IPS DF 19.7 (cell line): ENCODE measurements around the gene ALS2CL.
A peak's percentile ranks its signal among the peaks of the same experiment; 100 is the strongest.
"Not testable (repeated sequence)": the region's sequence is repeated elsewhere in the genome, so short reads cannot be mapped to it uniquely, and the experiment has no call there.

Experiments
- DNase-seq: peaks from one replicate; pipeline ENCODE4 v3.0.0-alpha.2; 2013; ENCODE audit warnings: low read depth, low spot score

The ALS2CL gene

DNA sequence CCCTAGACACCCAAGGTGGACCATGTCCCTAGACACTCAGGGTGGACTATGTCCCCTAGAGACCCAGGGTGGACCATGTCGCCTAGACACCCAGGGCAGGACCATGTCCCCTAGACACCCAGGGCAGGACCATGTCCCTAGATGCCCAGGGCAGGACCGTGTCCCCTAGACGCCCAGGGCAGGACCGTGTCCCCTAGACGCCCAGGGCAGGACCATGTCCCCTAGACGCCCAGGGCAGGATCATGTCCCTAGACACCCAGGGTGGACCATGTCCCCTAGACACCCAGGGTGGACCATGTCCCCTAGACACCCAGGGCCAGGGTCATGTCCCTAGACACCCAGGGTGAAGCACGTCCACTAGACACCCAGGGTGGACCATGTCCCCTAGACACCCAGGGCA lies 10.9 kb upstream of the ALS2CL start:
- DNase-seq, result not testable (repeated sequence)

DNA sequence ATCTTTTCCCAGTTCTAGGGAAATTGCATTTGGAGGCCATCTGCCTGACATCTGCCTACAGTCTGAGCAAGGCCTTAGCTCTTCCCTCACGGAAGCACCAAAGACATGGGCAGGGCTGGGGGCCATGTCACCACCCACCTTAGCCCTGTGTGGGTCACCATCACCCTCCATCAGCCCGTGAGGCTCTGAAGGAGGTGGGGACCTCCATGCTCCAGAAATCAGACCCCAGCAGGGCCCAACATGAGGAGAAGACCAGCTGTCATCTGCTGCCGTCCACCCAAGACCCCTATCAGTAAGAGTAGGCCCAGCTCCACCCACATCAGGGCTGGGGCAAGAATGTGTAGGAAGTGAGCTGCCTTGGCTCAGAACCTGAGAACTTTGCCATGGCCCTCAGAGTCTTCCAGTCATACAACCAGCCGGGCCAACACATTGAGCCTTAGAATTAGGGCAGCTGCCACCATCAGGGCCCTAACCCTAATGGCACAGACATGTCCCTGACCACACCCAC lies 9.6 kb upstream of the ALS2CL start:
- no peak for DNase-seq

DNA sequence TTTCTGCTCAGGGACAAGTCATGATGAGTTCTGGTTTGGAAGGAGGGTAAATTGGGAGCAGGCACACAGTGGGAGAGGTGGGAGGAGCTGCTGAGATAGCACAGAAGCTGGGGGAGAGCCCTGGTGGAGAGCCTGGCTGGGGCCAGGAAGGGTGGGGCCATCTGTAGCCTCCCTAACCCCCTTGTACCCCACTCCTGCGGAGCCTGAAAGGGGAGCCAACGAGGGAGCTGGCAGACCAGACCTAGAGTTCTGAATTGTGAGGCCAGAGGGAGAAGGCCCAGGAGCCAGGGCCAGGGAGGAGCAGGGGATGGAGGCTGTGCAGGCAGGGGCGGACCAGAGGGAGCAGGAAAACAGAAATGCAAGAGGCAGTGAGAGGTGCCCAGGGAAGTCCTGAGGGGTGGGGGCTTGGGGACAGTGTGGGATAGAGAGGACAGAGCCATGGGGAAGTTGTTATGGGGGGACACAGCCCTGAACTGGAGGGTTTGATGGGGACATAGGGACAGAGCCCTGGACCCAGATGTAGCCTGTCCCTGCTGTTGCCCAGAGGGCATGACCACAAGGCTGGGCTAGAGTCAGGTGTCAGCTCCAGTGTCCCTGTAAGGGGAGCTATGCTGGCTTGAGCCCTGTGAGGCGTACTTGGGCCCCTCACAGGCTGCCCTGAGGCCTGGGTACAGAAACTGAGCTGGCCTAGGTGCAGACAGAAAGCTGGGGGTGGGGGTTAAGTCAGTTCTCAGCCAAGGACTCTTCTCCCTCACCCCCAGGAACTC lies 8.9 kb upstream of the ALS2CL start:
- no peak for DNase-seq

DNA sequence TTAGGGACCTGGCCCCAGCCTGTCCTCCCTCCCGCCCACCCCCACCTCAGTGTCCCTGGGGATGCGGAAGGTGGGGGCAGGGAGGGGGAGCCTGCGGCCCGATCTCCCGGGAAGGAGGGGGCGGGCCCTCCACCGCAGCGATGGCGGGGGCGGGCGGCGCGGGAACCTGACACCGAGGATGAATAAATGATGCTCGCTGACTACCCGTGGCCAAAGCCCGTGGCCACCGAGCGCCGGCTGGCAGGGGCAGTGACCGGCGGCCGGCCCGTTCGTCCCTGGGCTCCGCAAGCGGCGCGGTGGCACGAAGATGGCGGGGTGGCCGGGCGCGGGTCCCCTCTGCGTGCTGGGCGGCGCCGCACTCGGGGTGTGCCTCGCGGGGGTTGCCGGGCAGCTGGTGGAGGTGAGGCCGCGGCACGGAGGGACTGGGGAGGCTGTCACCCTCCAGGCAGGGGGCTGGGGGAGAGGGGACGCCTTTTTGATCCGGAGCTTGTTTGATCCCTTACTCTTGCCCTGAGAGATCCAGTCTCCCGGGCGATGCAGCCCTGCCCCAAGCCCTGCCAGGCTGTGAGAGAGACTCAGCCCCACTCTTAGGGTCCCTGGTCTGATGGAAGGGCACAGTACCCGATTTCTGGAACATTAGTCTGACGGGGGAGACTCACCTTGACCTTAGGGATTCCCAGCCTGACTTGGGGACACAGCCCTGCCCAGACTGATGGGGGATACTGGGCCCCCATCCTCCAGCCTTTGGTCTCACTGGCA lies 7.9 kb upstream of the ALS2CL start, which contains the start of gene TMIE:
TSS of gene TMIE (plus strand) at position 212 of the 759 bp plus-strand sequence. CDS start at position 308, 96 bp downstream.
- DNase-seq, result no peak

DNA sequence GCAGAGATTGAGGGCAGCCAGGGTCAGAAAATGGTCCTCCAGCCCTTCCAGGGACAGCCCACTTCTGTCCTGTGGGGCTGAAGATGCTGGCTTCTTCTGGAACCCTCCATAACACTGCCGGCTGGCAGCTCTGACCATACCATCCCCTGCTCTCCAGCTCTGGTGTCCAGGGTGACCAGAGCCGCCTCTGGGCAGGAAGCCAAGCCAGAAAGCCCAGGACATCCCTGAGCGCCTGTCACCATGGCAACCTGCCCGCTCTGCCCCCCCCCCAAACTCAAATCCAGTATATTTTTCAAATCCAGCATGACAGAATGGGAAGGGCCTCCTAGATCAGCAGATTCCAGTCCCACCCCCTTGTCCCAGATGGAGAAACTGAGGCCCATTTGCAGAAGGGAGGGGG lies 7.3 kb upstream of the ALS2CL start:
- no peak for DNase-seq

DNA sequence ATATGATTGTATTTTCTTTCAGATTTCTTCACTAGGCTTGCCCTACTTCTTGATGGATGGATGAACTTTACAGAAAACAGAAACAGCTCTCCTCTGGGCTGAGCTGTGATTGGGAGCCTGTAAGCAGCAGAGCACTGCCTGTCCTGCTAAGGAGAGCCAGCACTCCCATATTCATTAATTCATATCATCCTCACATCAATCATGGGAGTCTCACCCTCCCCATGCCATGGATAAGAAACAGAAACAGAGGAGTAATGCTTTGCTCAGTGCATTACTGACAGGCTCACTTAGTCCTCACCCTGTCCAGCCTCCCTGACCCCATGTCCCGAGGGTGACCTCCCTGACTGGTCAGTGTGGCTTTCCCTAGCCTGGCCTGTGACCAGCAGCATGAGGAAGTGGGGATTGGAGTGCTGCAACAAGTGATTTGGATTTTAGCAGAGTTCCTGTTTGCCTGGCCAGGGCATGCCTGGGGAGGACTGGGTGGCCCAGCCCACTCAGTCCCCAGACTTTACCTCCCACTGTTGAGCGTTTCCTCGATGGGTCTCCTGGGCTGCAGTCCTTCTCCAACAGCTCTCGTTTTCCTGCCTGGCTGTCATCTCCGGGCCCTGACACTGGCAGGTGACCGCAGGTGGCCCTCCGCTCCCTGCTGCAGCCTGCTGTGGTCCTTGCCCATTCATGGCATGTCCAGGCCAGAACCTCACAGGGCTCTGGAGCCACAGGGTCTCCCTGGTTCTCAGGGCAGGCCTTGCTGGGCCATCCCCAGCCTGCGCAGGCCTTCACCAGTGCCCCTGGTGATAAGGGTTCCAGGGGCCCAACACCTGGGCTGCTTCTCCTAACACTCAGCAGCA lies 6.4 kb upstream of the ALS2CL start:
- no peak for DNase-seq

DNA sequence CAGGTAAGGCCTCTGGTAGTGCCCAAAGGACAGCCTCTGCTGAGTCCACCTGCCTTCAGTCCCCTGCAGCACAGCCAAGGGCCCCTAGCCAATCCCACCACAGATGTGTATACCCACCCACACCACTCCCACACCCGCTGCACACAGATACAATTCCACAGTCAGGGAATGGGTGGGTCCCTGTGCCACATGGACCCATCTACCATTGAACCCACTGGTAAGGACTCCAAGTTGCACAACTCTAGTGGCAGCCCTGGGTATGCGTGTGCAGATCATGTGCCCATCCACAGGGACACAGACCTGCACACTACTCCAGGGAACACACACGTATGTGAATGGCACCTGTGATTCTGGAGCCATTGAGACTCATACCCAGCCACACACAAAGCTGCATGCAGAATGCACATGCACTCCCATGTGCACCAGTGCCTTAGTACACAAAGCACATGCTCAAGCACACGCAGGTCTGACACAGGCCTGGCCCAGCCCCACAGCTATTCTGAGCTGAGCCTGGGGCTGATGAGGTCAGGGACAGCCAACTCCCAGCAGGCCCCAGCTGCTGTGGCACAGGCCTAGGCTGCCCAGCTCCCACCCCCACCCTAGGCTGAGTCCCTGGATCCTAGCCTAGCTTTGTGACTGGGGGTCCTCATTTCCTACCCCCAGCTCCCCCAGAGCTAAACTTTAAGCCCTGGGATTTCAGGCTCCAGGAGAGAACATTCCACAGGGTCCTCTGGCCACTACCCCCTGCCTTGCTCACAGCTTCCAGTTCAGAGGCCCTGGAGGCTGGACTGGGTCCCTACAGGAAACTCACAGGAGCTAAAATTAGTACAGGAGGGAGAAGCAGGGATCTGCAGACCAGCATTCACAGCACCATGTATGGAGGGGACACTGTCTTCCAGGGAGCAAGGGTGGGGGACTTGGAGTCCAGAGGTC lies 2.7 kb upstream of the ALS2CL start:
- DNase-seq, result no peak

DNA sequence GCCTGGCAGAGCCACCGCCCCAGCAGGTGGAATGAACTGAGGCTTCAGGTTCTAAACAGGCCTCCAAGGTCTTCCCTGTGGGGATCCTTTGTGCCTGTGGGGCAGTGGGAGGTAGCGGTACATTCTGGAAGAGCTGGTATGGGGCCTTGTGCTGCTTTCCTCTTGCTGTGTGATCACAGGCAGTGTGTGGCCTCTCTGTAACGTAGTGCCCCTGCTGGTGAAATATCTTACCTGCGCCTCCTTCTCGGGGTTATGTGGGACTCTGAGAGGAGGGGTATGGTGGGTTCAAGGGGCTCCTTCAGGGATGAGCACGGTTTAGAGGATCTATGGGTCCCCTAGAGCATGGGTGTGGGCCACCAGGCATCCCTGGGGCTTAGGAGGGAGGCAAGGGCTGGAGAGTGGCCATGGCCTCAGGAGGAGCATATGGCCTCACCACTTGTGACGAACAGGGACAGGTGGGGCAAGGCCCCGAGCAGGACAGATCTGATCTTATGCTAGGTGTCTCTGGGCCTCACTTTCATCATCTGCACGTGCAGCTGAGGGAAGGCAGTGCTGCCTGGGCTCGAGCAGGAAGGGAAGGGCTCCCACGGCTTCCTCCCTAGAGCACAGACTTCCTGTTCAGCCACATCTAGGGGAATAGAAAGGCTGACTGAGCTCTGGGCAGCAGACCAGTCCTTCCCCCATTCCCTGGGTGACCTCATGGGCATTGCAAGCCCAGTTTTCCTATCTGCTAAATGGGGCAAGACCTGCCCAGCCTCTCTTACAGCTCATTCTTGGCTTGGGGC lies 1.9 kb upstream of the ALS2CL start:
- peak; percentile 70 for DNase-seq

DNA sequence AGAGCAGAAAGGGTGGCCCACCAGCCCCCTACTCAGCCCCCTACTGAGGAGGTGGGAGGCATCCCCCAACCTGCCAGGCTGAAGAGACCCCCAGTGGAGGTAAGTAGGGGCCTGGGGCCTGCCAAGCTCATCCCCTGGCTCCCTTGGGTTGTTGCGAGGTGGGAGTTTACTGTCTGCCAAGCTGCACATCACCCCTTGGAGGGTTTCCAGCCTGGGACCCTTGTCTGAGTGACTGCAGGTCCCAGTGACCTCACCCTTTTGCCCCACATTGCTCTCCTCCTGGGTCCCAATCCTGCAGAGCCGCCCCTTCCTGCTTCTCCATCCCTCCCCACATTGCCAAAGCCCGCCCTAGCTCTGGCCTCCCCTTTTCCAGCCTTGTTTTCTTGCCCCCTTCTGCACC lies 1.0 kb upstream of the ALS2CL start:
- DNase-seq, result no peak

DNA sequence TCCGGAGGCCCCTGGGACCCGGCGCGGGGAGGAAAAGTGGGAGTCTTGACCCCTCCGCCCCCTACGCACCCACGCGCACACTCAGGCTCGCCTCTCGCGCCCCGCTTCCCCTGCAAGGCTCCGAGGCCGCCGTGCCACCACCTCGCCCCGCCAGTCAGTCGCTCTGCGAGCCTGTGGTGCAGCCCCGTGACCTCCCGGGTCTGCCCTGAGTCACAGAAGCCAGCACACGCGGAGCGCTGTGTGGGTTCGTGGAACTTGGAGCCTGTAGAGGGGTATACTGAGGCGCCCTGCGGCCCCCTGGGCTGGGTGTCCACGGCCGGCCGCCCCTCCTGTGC lies 380 bp upstream of the ALS2CL start:
- DNase-seq, result no peak

DNA sequence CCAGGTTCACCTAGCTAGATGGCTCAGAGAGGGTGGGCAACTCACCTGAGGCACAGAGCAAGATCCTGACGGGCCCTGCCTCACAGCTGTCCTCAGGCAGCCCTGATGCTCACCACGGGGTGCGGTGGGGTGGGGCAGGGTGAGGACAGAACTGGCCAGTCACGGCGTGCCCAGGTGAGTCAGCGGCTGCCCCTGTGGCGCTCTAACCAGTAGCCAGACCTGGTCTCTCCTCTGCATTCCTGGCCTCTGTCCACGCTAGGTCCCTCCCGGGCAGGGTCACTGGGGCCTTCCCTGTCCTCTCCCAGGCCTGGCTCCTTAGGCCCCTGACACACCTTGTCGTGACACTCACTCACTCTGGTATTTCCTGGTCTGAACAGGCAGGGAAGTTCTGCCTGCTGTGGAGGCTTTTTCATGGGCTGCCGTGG lies 901 bp downstream of the ALS2CL start:
- DNase-seq, result no peak

DNA sequence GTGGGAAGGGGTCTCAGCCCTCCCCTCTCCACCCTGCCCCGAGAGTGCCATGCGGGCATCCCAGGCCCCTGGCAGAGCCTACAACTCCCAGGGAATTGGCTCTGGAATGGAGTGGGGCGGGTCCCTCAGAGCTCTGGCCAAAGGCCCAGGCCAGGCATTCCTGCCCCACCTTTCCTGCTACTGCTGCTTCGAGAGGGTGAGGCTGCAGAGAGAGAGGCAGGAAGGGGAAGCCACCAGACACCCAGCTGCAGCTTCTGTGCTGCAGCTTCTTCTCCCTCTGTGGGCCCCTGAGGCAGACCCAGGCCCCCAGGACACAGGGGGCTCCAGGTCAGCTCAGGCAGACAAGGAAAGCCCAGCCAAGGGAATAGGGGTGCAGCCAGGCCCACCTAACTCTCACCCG lies 2.7 kb downstream of the ALS2CL start:
- no peak for DNase-seq

DNA sequence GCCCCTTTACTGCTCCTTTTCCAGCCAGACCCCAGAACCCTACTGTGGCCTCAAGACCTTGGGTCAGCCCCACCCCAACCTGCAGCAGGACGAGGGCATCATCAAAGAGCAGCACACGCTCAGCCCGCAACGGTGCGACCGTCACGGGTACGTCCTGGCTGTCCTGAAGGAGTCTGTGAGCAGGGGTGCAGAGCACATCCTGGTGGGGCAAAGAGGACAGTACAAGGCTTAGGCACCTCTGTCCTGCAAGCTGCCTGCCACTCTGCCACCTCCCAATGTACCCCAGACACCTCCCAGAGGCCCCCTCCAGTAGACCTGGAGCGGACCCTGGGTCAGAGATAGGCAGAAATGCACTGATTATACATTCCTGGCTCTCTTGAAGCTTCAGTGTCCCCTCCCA lies 8.0 kb downstream of the ALS2CL start:
- no peak for DNase-seq

DNA sequence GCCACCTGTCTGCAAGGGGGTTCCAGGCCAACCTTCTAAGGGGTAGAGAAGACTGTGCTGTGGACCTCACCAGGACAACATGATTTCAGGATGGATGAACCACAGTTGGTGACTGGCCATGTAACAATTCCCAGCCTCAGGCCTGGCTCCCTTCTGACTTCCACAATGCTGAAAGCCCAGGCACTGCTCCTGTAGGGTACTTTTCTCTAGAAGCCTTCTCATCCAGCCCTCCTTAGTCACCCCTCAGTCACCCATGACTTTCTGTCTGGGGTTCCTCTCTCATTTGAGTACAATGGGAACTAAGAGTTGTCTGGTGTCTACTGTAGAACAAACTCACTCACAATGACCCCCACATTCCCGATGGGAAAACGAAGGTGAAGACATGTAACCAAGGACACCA lies 8.6 kb downstream of the ALS2CL start:
- DNase-seq, result no peak

DNA sequence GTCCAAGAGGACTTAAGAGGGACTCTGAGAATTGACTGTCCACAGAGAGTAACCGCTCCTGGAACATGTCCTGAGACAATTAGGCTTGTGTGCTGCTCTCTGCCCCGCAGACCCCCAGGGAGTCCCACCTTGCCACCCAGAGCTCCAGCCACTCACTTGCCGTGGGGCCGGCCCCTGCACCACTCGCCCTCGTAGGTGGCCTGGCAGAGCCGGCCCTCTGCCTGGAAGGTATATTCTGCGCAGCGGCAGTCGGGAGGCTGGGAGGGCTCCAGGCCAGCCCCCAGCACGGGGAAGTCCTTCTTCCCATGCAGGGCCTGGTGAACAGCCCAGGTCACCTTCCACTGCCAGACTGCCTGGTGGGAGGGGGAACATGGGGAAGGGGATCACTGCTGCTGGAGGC lies 10.5 kb downstream of the ALS2CL start:
- DNase-seq, result no peak

DNA sequence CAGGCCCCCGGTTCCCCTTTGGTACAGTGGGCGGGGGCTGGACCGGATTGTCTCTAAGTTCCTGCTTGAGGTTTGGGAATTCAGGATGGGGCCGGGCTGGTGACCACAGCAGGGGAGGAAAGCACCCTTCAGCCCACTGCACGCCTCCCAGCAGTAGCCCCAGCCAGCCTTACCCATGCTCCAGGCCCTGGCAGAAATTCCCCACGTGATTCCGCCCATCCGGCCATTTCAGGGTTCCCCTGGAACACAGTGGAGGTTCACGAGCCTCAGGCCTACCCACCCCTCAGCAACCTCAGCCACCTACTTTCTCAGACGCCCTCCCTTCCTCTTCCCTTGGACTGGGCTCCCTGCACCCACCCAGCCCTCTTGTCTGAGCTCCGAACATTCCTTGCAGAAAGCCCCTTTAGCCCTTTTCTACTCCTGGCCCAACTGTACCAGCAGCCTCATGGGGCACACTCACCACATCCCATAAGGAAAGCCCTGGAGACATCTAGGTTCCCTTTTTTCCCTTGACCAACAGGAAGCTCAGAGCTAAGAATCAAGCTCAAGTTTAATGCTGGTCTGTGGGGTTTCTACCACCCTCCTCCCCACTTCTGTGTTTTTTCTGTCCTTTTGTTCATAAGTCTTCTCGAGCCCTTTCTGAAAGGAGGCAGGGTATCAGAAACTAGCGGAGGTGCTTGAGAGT lies 11.5 kb downstream of the ALS2CL start:
- DNase-seq, result no peak

DNA sequence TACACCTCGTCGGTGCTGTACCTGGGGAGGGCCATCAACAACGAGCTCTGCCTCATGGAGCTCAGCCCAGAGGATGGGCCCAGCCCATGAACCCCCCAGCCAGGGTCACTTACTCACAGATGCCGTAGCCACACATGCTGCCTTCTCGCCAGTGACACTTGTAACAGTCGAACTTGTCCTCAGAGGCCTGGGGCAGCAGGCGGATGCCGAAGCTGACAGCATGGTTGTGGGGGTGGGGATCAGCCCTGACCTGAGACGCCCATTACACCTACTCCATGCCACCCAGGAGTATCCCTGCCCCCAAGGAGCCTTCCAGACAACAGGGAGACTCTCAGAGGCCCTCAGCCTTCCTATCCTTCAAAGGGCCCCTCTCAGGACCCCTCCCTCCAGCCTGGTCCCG lies 12.1 kb downstream of the ALS2CL start:
- DNase-seq, result no peak

DNA sequence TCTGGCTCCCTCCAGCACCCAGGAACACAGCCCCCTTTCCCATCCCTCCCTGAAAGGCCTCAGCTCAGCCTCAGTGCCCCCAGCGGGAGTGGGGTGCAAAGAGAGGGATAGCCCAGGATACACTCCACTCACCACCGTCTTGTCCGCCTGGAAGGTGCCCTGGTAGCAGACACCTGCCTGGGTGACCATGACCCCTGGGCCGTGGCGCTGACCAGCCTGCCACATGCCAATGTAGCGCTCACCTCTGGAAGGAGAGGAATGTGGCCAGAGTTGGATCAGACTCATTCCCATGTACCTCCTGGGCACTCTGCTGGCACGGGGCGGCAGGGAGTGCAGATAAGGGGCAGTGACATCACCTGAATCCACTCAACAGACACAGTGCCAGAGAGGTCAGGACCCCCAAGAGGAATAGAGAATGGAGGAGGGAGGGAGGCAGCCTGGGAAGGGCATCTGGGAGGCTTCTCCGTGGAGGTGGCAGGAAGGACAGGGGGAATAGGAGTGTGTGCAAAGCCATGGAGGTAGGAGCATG lies 13.1 kb downstream of the ALS2CL start:
- no peak for DNase-seq

DNA sequence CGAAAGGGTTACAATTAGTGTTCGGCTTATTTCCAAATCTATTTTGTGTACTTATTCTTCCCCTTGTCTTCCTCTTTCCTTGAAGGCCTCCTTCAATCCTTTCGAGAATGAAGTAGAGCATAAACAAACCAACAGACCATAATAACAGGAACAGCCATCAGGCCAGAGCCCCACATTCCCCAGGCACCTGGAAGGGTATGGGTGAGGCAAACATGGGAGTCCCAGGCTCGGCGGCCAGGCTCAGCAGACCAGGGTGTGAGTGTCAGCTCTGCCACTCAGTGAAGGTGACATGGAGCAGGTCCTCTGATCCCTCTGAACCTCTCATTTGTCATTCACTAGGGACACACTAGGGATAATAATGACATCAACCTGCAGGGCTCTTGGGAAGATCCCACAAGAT lies 13.8 kb downstream of the ALS2CL start:
- DNase-seq, result no peak
